A673 (cell line): ENCODE measurements around the gene SPACA7.

ENCODE experiments used
- EZH2 ChIP-seq: fragments of 200-600 bp; sonication (generic); IDR thresholded peaks from 2 replicates; pipeline ENCODE4 v1.6.1; 2017; ENCODE audit warnings: borderline replicate concordance, low read depth, mild to moderate bottlenecking, mixed read lengths, antibody characterized with exemption, low read length; ENCODE audit not compliant: poor library complexity, severe bottlenecking
- TF ChIP-seq, protein P1 (sequence below): fragments of 300-800, 200-600 bp; sonication (generic); conservative IDR thresholded peaks from 2 replicates; pipeline ENCODE4 v1.5.1; 2017; ENCODE audit warnings: low read depth, mild to moderate bottlenecking, antibody characterized with exemption, low read length, moderate library complexity, mixed read lengths

GRCh38 chr13:112356190-112356589 lies 20.0 kb upstream of the SPACA7 start:
- TF ChIP-seq, protein P1, sequence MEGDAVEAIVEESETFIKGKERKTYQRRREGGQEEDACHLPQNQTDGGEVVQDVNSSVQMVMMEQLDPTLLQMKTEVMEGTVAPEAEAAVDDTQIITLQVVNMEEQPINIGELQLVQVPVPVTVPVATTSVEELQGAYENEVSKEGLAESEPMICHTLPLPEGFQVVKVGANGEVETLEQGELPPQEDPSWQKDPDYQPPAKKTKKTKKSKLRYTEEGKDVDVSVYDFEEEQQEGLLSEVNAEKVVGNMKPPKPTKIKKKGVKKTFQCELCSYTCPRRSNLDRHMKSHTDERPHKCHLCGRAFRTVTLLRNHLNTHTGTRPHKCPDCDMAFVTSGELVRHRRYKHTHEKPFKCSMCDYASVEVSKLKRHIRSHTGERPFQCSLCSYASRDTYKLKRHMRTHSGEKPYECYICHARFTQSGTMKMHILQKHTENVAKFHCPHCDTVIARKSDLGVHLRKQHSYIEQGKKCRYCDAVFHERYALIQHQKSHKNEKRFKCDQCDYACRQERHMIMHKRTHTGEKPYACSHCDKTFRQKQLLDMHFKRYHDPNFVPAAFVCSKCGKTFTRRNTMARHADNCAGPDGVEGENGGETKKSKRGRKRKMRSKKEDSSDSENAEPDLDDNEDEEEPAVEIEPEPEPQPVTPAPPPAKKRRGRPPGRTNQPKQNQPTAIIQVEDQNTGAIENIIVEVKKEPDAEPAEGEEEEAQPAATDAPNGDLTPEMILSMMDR = no peak
- TF ChIP-seq EZH2 = no peak
